HG03442 (cell line): ENCODE data around the gene NOP53.
"Not testable (repeated sequence)": the region's sequence is repeated elsewhere in the genome, so short reads cannot be mapped to it uniquely, and the experiment has no call there.

Source experiments
- ATAC-seq: cut with Tn5 transposase; IDR thresholded peaks from one replicate; pipeline ENCODE4 v1.9.1; 2021; ENCODE audit warnings: mild to moderate bottlenecking, moderate library complexity; ENCODE audit not compliant: unreplicated experiment

The NOP53 gene

DNA sequence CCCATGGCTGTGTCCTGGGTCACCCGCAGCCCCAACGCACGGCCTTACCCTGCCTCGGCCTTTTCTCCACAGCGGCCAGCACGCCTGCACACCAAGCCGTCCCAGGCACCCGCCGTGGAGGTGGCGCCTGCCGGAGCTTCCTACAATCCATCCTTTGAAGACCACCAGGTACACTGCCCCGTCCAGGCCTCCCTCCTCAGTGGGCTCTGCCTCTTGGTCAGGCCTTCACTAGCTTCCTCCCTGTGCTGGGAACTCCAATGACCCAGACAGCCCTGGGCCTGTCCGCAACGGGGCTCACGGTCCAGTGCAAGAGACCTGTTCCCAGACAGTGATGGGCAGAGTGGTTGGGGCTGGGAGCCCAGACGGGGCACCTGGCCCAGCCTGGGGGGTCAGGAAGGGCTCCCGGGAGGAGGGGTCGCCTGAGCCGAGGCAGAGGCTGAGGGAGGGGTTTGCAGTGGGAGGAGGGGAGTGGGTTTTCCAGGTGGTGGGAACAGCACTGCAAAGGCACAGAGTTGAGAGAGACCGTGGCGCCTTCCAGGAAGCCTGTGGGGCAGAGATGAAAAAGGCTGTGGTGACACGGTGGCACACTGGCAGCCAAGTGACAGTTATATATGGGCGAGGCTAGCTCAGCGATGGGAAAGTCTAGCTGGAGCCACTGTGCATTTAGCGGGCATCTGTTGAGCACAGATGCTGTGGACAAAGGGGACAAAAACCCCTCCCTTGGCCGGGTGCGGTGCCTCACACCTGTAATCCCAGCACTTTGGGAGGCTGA is 7.3 kb downstream of the NOP53 start:
- no peak for ATAC-seq

DNA sequence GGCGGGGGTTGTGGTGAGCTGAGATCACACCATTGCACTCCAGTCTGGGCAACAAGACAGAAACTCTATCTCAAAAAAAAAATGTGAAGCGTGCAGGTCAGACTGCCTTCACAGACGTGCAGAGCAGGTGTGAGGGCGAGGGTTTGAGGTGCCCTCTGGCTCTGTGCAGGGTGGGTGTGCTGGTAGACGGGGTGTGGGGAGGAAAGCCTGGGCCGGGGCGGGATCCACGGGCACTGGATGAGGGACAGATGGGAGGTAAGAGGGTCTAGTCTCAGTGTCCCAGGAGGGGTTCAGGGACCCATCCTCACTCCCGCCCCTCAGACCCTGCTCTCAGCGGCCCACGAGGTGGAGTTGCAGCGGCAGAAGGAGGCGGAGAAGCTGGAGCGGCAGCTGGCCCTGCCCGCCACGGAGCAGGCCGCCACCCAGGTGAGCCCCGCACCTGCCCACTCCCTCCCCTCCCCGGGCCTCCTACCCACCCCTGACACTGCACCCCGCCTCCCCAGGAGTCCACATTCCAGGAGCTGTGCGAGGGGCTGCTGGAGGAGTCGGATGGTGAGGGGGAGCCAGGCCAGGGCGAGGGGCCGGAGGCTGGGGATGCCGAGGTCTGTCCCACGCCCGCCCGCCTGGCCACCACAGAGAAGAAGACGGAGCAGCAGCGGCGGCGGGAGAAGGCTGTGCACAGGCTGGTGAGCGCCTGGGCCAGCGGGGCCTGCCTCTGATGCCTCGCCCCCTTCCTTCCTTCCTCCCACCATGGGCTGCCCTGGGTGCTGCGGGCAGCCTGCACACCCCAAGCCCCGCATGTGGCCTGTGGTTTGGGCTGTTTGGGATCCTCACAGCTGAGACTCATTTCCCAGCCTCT is 9.1 kb downstream of the NOP53 start:
- no peak for ATAC-seq

DNA sequence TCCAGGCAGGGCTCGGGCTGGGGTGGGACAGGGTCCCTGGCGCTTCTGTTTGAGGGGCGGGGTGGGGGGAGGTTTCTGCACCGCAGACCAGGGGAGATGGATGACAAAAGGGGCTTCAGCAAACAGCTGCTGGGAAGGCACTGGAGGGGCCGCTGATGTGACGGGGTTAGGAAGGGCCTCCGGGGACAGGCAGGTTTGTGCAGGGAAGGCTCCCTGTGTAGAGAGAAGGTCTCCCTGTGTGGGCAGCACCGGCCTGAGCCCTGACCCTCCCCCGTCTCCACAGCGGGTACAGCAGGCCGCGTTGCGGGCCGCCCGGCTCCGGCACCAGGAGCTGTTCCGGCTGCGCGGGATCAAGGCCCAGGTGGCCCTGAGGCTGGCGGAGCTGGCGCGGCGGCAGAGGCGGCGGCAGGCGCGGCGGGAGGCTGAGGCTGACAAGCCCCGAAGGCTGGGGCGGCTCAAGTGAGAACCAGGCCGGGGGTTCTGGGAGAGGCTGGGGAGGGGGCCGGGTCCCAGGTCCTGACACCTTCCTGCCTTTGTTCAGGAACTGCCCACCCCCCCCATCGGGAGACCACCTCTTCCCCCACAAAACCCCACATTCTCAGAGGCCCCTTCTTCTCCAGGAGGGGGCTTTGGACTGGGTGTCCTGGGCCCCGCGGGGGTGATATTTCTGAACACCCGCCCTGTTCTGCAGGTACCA is 9.9 kb downstream of the NOP53 start:
- ATAC-seq: no peak

DNA sequence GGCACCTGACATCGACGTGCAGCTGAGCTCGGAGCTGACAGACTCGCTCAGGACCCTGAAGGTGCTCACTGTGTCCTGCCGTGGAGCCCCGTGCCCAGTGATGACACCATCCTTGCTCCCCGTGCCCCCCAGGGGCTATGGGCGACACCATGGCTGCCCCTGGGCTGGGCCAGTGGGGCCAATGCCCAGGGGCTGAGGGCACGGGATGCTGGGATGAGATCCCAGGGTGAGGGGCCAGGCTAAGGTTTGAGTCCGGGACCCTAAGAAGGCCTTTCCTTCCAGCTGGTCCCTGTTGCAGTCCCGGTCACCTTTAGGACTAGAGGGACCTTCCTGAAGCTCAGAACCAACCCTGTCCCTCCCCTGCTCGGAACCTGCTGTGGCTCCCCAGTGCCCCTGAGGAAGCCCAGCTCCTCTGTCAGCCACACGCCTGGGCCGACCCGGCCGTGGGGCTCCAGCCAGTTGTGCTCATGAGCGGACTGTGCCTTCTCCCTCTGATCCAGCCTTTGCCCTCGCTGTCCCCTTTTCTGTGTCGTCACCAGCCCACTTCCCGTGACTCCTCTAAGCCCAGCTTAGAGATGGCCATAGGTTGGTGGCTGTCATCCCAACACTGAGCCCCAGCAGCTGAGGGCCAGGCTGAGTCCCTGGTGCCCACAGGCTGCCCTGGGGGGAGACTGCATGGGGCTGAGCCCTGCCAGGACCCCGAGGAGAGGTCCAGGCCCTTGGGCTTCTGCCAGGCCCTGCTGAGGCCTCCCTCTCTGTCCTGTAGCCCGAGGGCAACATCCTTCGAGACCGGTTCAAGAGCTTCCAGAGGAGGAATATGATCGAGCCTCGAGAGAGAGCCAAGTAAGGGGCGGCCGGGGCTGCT is 10.6 kb downstream of the NOP53 start:
- ATAC-seq: no peak

DNA sequence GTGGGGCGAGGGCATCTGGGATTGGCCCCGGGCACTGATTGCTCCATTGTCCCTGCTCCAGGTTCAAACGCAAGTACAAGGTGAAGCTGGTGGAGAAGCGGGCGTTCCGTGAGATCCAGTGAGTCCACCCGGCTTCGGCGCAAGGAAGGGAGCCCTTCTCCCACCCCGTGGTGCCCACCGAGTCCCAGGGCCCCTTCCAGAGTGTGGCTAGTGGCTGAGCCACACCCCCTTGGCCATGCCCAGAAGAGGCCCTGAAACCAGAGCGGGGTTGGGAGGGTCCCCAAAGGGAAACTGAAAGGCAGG is 11.2 kb downstream of the NOP53 start:
- ATAC-seq: no peak

DNA sequence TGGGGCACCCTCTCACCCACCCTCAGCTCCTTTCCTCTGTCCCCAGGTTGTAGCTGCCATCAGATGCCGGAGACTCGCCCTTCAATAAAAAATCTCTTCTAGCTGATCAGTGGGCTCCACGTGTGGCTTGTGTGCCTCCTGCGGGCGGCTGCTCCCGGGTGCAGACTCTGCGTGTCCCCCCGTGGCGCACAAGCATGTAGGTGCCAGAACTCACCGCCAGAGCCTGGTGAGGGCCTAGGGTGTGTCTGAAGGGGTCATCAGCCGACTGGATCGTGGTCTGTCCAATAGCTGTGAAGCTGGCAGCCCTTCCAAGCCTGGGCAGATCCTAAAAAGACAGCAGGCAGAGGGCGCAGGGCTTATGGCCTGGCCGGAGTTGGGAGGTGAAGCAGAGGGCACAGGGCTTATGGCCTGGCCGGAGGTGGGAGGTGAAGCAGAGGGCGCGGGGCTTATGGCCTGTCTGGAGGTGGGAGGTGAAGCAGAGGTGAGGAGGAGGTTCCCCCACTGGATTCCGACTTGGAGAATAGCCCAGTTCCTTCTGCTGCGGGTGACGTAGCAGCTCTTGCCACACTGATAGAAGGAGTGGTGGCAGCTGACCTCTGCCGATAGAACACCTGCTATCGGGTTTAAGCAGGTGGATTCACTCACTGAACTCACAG is 11.7 kb downstream of the NOP53 start:
- ATAC-seq: no peak

DNA sequence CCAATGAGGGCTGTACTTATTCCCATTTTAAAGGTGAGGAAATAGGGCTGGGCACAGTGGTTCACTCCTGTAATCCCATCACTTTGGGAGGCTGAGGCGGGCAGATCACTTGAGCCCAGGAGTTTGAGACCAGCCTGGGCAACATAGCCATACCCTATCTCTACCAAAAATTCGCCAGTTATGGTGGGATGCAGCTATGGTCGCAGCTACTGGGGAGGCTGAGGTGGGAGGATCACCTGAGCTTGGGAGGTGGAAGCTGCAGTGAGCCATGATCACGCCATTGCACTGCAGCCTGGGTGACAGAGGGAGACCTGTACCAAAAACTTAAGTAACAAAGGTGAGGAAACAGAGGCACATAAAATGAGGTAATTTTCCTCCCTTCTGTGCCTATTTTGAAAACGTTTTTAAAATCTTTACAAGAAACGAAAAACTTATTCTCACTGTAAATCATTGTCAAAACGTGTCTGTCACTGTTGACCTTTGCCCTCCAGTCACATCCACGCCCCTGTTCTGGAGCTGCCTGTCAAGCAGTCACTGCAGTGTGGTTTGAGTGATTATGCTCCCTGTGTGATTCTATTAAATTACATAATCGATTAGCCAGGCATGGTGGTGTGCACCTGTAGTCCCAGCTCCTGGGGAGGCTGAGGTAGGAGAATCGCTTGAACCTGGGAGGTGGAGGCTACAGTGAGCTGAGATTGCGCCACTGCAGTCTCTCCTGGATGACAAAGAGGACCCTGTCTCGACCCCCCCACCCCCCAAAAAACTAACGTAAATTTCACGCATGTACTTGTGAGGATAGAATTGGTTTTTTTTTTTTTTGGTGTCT is 12.5 kb downstream of the NOP53 start:
- ATAC-seq: no peak

DNA sequence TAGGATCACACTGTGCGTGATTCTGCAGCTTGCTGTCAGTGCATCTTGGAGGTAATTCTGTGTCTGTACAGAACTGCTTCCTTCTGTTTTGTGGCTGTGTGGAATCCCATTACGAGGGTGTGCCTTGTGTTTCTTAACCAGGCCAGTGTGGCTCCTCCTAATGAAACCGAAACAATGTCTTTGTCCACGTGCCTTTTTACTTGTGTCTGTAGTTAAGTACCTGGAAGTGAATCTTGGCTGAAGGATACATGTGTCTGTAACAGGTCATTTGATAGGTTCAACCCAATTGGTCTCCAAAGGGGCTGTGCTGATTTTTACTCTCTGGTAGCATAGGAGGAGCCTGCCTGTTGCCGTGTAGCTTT is 13.1 kb downstream of the NOP53 start:
- ATAC-seq: no peak

DNA sequence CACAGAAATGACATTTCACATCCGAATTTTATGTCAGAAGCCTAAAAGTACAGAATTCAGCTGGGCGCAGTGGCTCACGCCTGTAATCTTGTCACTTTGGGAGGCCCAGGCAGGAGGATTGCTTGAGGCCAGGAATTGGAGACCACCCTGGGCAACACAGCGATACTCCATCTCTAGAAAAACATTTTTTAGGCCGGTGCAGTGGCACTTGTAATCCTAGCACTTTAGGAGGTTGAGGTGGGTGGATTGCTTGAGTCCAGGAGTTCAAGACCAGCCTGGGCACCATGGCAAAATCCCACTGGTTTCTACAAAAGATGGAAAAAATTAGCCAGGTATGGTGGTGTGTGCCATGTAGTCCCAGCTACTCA is 15.3 kb downstream of the NOP53 start:
- no peak for ATAC-seq

DNA sequence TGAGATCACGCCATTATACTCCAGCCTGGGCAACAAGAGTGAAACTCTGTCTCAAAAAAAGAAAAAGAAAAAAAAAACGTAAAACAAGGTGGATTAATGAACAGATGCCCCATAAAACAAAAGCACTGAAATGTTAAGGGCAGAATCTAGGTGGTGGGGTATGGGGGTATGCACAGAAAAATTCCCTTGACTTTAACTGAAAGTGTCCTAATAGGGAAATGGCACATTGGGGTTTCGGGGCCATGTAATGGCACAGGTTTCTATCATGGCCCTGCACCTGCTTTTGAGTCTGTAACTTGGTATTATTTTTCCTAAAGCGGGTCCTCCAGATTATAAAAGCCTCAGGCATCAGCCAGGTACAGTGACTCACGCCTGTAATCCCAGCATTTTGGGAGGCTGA is 16.2 kb downstream of the NOP53 start:
- ATAC-seq: no peak

DNA sequence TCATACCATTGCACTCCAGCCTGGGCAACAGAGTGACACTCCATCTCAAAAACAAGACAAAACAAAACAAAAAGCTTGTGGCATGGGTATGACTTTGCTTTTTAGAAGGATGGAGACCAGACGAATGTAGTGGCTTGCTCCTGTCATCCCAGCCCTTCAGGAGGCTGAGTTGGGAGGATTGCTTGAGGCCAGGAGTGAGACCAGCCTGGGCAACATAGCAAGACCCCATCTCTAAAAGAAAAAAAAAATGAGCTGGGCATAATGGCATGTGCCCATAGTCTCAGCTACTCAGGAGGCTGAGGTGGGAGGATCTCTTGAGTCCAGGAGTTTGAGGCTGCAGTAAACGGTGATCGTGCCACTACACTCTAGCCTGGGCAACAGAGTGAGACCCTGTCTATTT is 16.8 kb downstream of the NOP53 start:
- no peak for ATAC-seq

DNA sequence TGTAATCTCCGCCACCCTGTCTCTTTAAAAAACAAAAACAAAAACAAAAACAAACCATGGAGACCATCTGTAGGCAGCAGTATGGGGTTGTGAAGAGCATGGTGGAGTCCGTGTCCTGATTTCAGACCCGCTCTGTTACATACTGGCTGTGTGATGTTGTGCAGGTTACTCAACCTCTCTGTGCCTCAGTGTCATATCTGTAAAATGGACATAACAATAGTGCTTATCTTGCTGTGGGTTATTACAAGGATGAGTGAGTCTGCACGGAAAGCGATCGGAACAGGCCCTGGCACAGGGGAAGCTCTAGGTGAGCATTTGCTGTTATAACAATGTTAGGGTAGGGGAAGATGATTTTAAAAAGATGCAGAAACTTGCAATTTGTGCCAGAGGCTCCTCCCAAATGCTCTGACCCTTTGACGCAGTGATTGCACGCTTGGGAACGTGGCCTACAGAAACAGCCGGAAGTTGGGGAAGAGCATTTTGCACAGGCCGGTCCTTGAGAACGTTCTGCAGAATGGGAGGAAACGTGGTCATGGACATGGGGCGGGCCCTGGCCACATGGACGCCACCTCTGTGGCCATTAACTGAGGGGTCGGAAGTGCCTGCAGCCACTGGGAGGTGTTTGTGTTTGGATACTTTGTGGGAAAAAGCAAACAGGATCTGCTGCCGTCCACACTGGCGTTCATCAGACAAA is 17.4 kb downstream of the NOP53 start:
- ATAC-seq: no peak

DNA sequence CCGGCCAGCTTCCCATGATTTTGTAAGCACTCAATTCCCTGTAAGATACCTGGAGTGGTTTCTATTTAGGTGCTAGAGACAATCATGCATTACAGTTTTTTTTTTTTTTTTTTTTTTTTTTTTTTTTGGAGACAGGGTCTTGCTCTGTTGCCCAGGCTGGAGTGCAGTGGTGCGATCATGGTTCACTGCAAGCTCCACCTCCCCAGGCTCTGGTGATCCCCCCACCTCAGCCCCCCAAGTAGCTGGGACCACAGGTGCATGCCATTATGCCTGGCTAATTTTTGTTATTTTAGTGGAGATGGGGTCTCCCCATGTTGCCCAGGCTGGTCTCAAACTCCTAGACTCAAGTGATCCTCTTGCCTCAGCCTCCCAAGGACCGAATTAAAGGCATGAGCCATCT is 19.4 kb downstream of the NOP53 start:
- ATAC-seq: not testable (repeated sequence)

DNA sequence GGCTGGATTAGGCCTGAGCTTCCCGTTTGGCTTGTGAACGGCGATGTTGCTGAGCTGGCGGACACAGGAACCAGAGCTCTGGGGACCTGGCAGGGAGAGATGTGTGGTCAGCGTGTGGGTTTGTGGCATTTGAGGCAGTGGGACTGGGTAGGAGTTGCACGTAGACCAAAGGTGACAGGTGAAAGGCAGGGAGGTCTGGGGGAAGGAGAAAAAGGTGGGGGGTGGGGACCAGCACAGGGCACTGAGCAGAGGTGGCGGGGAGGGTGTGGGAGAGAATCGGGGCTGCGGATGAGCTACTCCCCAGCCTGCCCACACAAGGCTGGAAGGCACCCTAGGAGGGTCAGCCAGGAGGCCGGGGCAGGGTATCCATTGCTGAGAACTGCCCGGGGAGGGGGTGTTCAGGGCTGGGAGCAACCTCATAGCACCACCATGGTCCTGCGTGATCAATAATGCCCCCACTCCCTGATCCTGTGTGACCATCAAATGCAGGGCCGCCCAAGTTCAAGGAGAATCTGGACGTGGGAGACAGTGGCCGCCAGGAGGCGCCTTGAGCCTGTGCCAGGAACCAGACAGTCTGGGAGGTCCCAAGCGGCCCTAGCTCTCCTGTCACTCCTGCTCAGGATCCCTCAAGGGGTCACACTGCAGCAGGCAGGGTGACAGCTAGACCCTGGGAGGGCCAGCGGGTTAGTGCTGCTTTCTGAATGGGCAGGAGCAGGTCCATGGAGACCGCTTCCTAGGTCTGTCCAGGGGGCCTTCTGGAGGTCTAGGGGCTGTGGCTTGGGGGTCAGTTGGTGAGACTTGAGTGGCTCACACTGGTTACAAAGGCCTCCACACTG is 20.4 kb downstream of the NOP53 start:
- ATAC-seq: no peak

DNA sequence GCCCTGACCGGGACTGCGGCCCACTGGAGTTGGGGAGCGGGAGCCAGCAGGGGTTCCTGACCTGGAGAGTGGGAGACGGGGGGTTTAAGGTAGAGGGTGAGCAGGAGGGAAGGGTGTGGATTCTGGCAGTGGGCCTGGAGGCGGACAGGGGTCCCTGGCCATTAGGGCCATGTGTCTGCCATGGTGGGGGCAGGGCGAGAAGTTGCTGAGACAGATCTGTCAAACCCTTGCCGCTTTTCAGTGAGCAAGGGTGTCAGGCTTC is 20.9 kb downstream of the NOP53 start:
- ATAC-seq: no peak

DNA sequence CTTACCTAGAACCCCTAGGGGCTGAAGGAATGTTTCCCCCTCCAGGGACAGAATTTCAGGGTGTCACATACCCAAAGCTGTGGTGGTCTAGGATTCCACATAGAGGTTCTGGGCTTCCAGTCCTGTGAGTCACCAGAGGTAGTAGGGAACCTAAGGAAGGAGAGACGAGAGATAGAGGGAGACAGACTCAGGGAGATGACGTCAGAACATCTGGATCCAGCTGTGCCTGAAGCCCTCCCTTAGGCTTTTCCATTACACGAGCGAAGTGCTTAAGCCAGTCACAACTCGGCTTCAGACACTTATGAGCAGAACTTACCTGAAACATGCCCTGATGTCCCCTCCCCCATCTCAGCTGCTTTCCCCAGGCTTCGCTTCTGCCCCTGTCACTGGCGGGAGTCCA is 21.3 kb downstream of the NOP53 start:
- ATAC-seq: no peak

DNA sequence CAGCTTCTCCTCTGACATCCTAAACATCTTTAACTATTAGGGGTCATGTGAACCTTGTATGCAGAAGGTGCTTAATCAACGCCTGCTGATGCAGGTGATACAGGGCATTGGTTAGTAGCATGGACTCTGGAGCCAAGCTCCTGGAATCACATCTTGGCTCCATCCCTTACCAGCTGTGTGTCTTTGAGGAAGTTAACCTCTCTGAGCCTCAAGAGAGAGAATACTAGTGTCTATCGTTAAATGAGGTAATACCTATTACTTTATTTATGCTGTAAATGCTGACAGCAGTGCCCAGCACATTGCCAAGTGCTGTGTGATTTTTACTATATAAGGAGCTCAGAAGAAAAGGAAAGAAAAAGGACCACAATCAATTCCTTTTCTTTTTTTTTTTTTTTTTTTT is 22.0 kb downstream of the NOP53 start:
- no peak for ATAC-seq

DNA sequence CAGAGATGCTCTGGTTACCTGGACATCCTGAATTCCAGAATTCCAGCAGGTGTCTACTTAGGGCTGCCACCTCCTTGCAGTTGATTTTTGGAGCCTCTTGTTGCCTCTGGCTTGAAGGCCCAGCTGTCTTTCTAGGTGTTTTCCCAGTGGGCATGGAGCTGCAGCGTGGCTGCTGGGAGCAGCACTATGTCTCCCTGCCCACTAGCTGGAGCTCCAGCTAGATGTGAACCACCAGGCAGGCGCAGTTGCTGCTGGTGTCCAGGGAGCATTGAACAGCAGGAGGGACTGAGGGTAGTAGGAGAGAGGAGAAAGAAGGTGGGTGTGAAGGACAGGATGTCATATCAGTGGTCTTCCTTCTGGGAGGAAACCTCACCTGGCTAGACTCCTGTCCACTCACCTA is 23.3 kb downstream of the NOP53 start:
- ATAC-seq: no peak

DNA sequence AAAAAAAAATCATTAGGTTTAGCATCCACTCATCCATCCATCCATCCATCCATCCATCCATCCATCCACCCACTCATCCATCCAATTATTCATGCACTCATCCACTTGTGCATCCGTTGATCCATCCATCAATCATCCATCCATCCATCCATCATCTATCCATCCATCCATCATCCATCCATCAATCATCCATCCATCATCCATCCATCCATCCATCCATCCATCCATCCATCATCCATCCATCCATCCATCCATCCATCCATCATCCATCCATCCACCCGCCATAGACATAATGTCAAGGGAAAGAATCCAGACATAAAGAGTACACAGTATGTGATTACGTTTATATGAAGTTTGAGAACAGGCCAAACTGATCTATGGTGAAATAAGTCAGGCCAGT is 24.2 kb downstream of the NOP53 start:
- ATAC-seq: no peak
